HG03103 (cell line): ENCODE data around the gene PRKCG.
A peak's percentile ranks its signal among the peaks of the same experiment; 100 is the strongest.

ENCODE experiments used
- ATAC-seq: cut with Tn5 transposase; IDR thresholded peaks from one replicate; pipeline ENCODE4 v1.9.1; 2021; ENCODE audit warnings: low read depth; ENCODE audit not compliant: unreplicated experiment

The PRKCG gene

DNA sequence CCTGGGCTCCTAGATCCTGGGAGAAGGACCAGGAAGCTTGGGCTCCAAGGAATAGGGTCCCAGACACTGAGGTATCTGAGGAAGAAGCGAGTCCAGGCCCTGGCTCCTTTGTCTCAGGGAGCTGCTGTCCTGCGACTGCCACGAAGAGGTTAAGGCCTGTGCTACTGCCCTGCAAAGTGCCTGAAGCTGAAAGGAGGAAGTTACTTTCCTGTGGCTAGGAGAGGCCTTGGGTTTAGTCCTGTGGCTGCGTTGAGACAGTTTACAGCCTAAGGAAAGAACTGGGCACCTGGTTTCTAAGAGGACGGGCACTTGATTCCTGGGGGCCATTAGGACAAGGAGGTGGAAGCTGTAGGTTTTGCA is 11.5 kb upstream of the PRKCG start:
- ATAC-seq = no peak

DNA sequence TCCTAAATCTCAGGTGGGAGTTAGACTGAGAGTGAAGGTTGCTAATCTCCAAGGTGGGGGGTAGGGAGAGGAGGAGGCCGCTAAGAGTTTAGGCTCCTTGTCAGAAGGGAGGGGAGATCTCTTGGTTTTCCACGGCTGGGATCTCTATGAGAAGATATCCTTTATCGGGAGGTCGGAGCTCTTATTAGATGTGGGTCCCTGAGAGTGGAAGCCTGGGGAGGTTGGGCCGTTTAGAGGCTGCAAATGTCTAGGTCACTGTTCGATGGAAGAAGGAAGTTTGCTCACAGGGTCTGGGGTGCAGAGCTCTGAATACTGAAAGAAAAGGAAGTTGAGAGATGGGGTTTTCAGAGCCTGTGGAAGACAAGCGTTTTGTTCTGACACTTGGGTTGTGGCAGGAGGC is 10.5 kb upstream of the PRKCG start:
- no peak for ATAC-seq

DNA sequence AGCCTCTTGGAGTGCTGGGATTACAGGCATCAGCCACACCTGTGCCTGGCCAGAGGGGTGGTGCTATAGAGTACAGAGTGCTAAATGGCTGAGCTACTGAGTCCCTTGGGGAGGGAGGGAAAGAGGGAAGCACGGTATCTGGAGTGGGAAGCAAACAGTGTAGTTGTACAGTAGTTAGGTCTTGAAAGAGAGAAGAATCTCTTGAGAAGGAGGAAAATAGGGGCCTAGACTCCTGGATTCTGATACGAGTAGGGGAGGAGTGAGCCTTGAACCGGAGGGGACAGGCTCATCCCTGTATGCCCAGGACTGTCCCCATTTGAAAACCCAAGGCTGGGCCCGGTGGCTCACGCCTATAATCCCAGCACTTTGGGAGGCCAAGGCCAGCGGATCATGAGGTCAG is 9.2 kb upstream of the PRKCG start:
- ATAC-seq = no peak

DNA sequence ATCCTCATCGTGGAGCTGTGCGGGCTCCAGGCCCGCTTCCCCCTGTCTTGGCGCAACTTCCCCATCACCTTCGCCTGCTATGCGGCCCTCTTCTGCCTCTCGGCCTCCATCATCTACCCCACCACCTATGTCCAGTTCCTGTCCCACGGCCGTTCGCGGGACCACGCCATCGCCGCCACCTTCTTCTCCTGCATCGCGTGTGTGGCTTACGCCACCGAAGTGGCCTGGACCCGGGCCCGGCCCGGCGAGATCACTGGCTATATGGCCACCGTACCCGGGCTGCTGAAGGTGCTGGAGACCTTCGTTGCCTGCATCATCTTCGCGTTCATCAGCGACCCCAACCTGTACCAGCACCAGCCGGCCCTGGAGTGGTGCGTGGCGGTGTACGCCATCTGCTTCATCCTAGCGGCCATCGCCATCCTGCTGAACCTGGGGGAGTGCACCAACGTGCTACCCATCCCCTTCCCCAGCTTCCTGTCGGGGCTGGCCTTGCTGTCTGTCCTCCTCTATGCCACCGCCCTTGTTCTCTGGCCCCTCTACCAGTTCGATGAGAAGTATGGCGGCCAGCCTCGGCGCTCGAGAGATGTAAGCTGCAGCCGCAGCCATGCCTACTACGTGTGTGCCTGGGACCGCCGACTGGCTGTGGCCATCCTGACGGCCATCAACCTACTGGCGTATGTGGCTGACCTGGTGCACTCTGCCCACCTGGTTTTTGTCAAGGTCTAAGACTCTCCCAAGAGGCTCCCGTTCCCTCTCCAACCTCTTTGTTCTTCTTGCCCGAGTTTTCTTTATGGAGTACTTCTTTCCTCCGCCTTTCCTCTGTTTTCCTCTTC is 8.0 kb upstream of the PRKCG start:
- no peak for ATAC-seq

DNA sequence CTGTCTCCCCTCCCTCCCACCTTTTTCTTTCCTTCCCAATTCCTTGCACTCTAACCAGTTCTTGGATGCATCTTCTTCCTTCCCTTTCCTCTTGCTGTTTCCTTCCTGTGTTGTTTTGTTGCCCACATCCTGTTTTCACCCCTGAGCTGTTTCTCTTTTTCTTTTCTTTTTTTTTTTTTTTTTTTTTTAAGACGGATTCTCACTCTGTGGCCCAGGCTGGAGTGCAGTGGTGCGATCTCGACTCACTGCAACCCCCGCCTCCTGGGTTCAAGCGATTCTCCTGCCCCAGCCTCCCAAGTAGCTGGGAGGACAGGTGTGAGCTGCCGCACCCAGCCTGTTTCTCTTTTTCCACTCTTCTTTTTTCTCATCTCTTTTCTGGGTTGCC is 7.4 kb upstream of the PRKCG start:
- ATAC-seq = no peak

DNA sequence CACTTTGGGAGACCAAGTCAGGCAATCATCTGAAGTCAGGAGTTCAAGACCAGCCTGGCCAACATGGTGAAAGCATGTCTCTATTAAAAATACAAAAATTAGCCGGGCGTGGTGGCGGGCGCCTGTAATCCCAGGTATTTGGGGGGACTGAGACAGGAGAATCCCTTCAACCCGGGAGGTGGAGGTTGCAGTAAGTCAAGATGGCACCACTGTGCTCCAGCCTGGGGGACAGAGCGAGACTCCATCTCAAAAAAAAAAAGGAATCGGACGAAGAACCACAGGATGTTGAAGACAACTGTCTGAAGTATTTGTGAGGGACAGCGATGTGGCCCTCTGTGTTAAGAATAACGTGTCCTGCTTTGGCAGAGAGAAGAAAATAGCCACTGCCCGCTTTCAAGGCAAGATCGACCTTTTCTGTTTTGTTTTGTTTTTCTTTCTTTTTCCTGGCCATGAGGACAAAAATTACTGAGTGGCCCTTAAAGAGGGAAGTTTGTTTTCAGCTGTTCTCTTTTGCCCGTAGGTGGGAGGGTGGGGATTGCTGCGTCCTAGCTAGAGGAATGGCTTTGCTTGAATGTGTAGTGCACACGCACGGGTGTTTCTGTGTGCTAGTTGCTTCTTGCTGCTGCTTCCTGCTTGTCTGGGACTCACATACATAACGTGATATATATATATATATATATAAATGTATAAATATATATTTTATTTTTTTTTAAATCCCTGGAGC is 6.2 kb upstream of the PRKCG start:
- no peak for ATAC-seq

DNA sequence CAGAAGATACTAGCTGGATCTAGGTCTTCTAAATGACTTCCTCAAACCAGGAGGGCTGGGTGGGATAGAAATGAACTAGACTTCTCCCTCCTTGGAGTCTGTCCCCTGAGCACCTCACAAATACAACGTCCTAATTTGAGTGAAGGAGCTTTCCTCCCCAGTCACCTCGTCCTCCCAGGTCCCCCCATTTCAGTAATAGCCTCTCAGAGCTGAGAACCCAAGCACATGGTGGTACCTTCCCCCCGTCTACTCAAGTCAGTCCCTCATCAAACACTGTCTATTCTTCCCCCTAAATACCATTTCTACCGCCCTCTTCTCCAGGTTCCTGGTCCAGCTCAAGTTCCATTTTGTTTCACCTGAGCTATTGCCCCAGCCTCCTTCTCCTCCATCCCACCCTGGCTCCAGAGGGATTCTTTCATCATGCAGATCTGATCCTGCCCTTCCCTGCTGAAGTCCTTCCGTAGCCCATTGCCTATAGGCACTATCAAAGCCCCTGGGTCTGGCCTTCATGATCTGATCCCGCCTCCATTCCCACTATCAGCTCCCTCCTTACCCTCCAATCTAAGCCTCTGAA is 5.3 kb upstream of the PRKCG start:
- no peak for ATAC-seq

DNA sequence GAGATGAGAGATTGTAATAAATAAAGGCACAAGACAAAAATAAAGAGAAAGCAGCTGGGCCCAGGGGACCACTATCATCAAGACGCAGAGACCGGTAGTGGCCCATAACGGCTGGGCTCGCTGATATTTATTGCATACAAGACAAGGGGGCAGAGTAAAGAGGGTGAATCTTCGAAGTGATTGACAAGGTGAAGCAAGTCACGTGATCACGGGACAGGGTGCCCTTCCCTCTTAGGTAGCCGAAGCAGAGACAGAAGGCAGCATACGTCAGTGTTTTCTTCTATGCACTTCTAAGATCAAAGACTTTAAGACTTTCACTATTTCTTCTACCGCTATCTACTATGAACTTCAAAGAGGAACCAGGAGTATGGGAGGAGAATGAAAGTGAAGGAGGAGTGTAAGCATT is 4.6 kb upstream of the PRKCG start:
- ATAC-seq = no peak

DNA sequence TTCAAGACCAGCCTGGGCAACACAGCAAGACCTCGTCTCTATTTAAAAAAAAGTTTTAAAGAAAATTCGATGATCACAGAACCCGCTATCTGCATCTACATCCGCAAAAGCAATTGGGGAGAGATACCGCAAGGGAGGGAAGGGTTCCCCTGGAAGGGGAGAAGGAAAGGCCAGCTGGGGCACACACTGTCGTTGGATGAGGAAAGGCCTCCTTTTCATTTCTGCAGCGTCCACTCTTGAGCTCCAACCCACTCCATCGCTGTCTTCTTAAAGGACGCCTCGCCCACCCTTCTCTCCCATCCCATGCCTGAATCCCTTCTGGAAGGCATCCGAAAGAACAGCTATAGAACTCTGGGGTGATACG is 3.2 kb upstream of the PRKCG start:
- no peak for ATAC-seq

DNA sequence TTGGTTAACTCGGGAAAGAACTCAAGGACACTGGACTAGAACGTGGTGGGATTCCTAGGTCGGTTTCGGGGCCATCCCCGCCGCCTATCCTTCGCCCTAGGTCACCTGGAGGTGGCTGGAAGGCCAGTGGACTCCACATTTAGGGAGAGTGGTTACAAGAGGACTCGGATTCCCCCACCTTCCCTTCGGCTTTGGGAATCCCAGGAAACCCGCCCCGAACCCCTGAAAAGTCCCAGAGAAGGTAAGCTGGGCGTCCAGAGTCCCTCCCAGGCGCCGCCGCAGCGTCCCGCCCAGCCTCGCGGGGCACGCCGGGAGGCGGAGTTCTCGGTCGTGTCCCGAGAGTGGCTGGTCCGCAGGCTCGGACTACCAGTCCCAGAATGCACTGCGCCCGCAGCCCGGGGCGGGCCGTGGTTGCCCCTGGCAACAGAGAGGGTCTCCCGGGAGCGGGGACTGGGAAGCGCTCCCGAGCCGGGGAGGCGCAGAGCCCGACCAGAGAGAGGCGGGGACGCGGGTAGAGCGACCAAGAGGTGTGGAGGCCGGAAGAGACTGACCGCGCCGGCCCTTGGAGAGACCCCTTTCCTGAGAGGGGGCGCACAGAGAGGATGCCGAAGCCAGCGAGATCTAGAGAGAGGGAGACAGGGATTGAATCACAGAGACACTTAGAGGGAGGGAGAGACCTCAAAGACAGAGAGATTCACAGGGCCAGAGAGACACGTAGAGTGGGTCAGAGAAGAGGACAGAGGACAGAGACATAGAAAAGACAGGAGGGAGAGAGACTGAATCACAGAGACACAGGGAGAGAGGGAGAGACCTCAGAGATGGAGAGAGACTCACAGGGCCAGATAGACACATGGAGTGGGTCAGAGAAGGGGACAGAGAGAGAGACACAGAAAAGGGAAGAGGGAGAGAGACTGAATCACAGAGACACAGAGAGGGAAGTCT is 2.6 kb upstream of the PRKCG start:
- ATAC-seq = peak; percentile 73

DNA sequence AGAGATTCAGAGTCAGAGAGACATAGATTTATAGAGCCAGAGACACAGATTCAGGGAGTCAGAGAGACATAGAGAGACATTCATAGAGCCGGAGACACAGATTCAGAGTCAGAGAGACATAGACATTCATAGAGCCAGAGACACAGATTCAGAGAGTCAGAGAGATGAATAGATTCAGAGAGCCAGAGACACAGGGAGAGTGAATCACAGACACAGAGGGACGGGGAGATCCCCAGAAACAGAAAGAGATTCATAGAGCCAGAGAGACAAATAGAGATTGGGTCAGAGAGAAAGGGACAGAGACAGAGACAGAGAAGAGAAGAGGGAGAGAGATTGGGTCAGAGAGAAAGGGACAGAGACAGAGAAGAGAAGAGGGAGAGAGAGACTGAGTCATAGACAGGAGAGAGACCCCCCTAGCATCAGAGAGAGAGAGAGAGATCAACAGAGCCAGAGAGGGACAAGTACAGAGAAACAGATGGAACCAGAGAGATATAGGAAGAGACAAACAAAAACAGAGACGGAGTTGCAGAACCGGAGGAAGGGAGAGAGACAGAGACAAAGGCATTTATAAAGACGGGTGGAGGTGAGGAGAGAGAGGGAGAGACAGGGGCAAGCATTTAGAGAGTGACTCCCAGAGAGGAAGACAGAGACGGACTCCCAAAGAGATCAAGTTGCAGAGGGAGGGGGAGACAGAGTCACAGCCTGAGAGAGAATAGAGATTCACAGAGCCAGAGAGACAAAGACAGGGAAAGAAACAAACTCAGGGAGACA is 1.1 kb upstream of the PRKCG start:
- no peak for ATAC-seq

DNA sequence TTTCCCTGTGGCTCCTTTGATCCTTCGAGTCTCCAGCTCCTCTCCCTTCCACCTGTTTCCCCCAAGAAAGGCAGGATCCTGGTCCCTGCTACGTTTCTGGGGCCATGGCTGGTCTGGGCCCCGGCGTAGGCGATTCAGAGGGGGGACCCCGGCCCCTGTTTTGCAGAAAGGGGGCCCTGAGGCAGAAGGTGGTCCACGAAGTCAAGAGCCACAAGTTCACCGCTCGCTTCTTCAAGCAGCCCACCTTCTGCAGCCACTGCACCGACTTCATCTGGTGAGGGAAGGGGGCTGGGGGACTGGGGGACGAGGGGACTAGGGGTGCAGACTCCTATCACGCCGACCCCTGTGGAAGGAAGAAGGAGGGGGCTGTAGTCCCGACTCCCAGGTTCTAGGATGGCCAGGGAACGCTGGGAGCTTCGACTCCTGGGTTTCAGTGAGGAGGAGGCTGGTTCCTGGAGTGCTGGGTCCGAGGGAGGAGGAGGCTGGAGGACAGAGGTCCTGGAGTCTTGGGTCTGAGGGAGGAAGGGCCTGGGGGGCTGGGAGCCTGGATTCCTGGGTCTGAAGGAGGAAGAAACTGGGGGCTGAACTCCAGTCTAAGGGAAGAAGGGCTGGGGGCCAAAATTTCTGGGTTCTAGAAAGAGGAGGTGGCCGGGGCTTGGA is 524 bp downstream of the PRKCG start:
- no peak for ATAC-seq

DNA sequence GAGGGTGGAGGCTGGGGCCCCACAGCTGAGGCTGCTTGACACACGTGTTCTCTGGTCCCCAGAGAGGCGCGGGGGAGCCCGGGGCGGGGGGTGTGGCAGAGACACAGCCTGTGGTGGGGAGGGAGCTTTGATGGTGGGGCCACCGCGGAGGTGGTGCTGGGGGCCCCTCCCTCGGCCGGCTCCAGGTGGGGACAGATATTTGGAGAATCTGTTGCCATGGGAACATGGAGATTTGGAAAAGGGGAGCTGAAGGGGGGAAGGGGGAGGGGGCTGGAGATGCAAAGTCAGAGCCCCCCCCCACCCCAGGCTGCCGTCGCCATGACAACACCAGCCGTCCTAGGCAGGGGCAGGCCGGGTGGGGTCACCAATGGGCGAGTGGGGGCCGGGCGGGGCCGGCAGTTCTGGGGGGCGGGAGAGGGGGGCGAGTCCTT is 1.2 kb downstream of the PRKCG start:
- ATAC-seq = no peak

DNA sequence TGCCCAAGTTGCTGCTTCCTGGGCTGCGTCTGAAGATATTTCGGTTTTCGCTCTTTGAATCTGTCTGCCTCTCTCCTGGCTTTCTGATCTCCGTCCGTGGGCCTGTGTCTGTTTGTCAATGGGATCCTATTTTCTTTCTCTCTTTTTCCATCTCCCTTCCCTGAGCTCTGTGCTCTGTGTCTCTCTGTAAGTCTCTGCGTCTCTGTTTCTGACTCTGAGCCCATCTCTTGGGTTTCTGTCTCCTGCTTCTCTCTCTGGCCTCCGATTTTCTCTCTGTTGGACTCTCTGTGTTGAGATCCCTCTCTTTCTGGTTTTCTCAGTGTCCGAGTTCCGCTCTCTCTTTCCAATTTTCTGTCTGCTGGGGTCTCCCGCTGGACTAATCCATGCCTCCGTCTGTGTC is 1.7 kb downstream of the PRKCG start:
- no peak for ATAC-seq

DNA sequence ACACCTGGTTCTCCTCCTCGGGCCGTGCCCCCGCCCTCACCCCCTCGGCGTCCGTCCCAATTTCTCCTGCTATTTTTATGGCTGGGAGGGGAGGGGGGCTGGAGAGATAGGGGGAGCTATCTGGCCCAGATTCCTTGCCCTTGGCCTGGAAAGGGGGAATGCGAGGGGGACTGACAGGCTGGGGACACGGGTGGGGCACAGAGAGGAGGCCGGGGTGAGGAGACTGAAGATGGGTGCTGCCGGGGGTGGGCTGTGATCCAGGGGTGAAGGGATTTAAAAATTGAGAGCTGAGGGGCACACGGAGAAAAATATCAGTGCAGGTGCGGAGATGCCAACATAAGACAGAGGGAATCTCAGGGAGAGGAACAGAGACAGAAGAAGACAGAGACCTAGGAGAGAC is 2.3 kb downstream of the PRKCG start:
- no peak for ATAC-seq

DNA sequence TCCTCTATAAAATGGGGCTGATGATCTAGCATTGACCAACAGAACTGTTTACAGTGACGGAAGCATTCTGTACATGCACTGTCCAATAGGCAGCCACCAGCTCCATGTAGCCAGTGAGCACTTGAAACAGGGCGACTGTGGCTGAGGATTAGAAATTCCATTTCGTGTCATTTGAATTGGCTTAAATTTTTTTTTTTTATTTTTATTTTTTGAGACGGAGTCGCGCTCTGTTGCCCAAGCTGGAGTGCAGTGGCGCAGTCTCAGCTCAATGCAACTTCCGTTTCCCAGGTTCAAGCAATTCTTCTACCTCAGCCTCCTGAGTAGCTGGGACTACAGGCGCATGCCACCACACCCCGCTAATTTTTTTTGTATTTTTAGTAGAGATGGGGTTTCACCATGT is 3.0 kb downstream of the PRKCG start:
- ATAC-seq = no peak

DNA sequence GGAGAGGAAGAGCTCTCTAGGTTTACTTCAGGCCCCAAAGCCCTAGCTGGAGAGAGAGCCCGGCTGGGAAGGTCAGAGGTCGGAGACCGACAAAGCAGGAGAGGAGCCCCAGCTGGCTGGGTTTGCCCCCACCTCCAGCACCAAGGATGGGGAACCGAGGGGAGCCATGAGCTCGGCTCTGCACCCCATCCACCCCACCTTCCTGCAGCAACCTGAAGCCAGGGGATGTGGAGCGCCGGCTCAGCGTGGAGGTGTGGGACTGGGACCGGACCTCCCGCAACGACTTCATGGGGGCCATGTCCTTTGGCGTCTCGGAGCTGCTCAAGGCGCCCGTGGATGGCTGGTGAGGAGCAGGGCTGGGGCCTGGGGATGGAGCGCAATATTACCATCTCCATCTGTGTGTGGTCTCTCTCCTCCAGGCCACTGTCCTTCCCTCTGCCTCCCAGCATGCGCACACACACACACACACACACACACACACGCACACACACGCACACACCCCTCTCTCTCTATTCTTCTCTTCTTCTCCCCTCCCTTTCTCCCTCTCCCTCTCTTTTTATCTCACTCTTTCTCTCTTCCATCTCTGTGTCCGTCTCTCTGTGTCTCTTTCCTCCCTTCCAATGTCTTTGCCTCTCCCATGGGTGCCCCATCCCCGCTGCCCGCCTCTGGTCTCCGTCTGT is 10.4 kb downstream of the PRKCG start:
- no peak for ATAC-seq

DNA sequence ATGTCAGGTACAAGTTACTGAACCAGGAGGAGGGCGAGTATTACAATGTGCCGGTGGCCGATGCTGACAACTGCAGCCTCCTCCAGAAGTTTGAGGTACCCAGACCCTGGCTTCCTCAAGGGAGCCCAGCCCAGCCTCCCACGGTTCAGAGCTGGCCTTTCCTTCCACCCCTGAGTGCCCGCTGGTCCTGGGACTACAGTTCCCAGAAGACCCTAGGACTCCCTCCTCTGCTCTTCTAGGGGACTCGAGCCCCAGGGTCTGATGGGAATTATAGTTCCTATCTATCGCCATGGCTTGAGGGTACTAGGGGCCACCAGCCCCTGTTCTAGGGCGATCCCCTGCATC is 11.0 kb downstream of the PRKCG start:
- no peak for ATAC-seq

DNA sequence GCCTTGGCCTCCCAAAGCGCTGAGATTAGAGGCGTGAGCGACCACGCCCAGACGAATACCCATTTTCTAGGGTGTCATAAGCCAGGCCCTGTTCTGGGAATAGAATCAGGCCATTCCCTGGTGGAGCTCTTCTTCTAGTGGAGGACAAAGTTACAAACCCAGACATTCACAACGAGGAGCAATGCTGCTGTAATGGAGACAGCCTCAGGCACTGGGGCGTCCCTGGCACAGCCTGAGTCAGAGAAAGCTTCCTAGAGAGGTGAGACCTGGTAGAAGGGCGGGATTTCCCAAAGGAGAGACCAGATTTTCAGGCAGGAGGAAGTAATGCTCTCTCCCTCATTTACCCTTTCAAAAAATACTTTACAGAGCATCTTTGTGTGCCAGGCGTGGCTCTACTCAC is 12.7 kb downstream of the PRKCG start:
- no peak for ATAC-seq
